Measurements from ENCODE around the gene FLYWCH1. TPM values are rescaled to one million over a fixed set of nuclear protein-coding genes. Genes with fewer than 3 reads are reported as not detected.
"Not testable (repeated sequence)": the region's sequence is repeated elsewhere in the genome, so short reads cannot be mapped to it uniquely, and the experiment has no call there.

The FLYWCH1 gene
- total RNA-seq, 2 donors from 2014 or later, result 18.5 to 28.4 TPM

- Histone ChIP-seq H3K27me3 (no peaks in the 10 kb centered on the region), H3K9ac (ENCODE audit: low read depth in 2 of 2, low read length in 2 of 2) (no peak overlapping the region), H3K4me1 (peaks cover 3% of the 10 kb centered on the region), H3K27ac (no peak overlapping the region), H3K4me3 (no peak overlapping the region), H3K36me3 (no peaks in the 10 kb centered on the region), H3K9me3 (no peaks in the 10 kb centered on the region)
- intact Hi-C loops (cut with DNase I), result no loop called here
- no peak for DNase-seq
- TF ChIP-seq CTCF (IDR thresholded peaks at IDR 0.05), result no peak
Observed at GRCh38 chr16:2926650-2926999, 14.9 kb downstream of the FLYWCH1 start.

GRCh38 chr16:2927010-2927646, 15.4 kb downstream of the FLYWCH1 start:
- peak overlapping the region in 1 of 2 donors; percentile 24 for H3K9ac ChIP-seq (ENCODE audit: low read depth in 2 of 2, low read length in 2 of 2)
- H3K4me3 ChIP-seq, result no peak overlapping the region

GRCh38 chr16:2928151-2928550, 16.4 kb downstream of the FLYWCH1 start:
- H3K4me1 ChIP-seq; intact Hi-C loops (cut with DNase I); H3K27me3 ChIP-seq; H3K9ac ChIP-seq (ENCODE audit: low read depth in 2 of 2, low read length in 2 of 2); DNase-seq; H3K36me3 ChIP-seq; H3K9me3 ChIP-seq; H3K27ac ChIP-seq; H3K4me3 ChIP-seq: not testable (repeated sequence)

More at GRCh38 chr16:2927010-2927646, 15.4 kb downstream of the FLYWCH1 start:
- Histone ChIP-seq H3K4me1 (peaks cover 3% of the 10 kb centered on the region), H3K9me3 (no peaks in the 10 kb centered on the region), H3K36me3 (no peaks in the 10 kb centered on the region), H3K27me3 (no peaks in the 10 kb centered on the region), H3K27ac (no peak overlapping the region)
- TF ChIP-seq CTCF (IDR thresholded peaks at IDR 0.05), result peak; percentile 98
- intact Hi-C loops (cut with DNase I), result no loop called here
- DNase-seq, result peak; percentile 93

- no peak for TF ChIP-seq CTCF (IDR thresholded peaks at IDR 0.05)
- intact Hi-C loops (cut with DNase I), result no loop called here
- H3K9ac ChIP-seq (ENCODE audit: low read depth in 2 of 2, low read length in 2 of 2), result no peak overlapping the region
- DNase-seq, result no peak
- H3K9me3 ChIP-seq, result no peaks in the 10 kb centered on the region
- H3K4me3 ChIP-seq, result no peak overlapping the region
- no peaks in the 10 kb centered on the region for H3K36me3 ChIP-seq
- H3K27ac ChIP-seq, result no peak overlapping the region
- peaks cover 3% of the 10 kb centered on the region for H3K4me1 ChIP-seq
- H3K27me3 ChIP-seq, result no peaks in the 10 kb centered on the region
Observed at GRCh38 chr16:2928796-2929195, 17.1 kb downstream of the FLYWCH1 start.

- Histone ChIP-seq H3K9ac (ENCODE audit: low read depth in 2 of 2, low read length in 2 of 2) (no peak overlapping the region), H3K27me3 (no peaks in the 10 kb centered on the region), H3K9me3 (no peaks in the 10 kb centered on the region), H3K4me1 (peaks cover 3% of the 10 kb centered on the region), H3K36me3 (no peaks in the 10 kb centered on the region), H3K27ac (no peak overlapping the region), H3K4me3 (no peak overlapping the region)
- intact Hi-C loops (cut with DNase I), result no loop called here
- no peak for TF ChIP-seq CTCF (IDR thresholded peaks at IDR 0.05)
- DNase-seq, result no peak
Observed at GRCh38 chr16:2929693-2930092, 18.0 kb downstream of the FLYWCH1 start.

- no peaks in the 10 kb centered on the region for H3K27me3 ChIP-seq
- no peak for DNase-seq
- TF ChIP-seq CTCF (IDR thresholded peaks at IDR 0.05), result no peak
- intact Hi-C loops (cut with DNase I), result no loop called here
- no peak overlapping the region for H3K27ac ChIP-seq
- H3K36me3 ChIP-seq, result no peaks in the 10 kb centered on the region
- no peaks in the 10 kb centered on the region for H3K9me3 ChIP-seq
- H3K4me1 ChIP-seq, result peaks cover 3% of the 10 kb centered on the region
- H3K9ac ChIP-seq (ENCODE audit: low read depth in 2 of 2, low read length in 2 of 2), result no peak overlapping the region
- H3K4me3 ChIP-seq, result no peak overlapping the region
Observed at GRCh38 chr16:2930236-2930635, 18.5 kb downstream of the FLYWCH1 start.

- H3K4me1 ChIP-seq; H3K36me3 ChIP-seq; H3K9ac ChIP-seq (ENCODE audit: low read depth in 2 of 2, low read length in 2 of 2); H3K4me3 ChIP-seq; H3K9me3 ChIP-seq; DNase-seq; H3K27me3 ChIP-seq; intact Hi-C loops (cut with DNase I); H3K27ac ChIP-seq: not testable (repeated sequence)
Observed at GRCh38 chr16:2931231-2931914, 19.6 kb downstream of the FLYWCH1 start.

Data from colonic mucosa (tissue), 4 donors.